K562 (cell line): ENCODE results near the gene FAM171A2. TPM values are rescaled to one million over a fixed set of nuclear protein-coding genes. Genes with fewer than 3 reads are reported as not detected.

Experiments used
- ATF1 ChIP-seq, 2 experiments: fragments of 450-650 bp in 1 of 2; IDR thresholded peaks; 2 replicates each; pipeline ENCODE4 v1.6.1; 2016; ENCODE audit warnings: missing compliant biosample characterization in 1 of 2, missing genetic modification characterization in 1 of 2
- CREB5 ChIP-seq: fragments of 250-450 bp; sonication (Bioruptor Pico); IDR thresholded peaks from 2 replicates; pipeline ENCODE4 v1.5.0; 2020; ENCODE audit warnings: mild to moderate bottlenecking
- ID3 ChIP-seq, 2 experiments: fragments of 250-450 bp in 1 of 2; fragments of 450-650 bp in 1 of 2; sonication (Bioruptor Pico) in 1 of 2; IDR thresholded peaks; 2 replicates each; pipeline versions ENCODE4 v1.6.1 to v1.8.0; 2016 to 2021; ENCODE audit warnings: mild to moderate bottlenecking in 2 of 2, moderate library complexity in 2 of 2, missing compliant biosample characterization in 1 of 2, missing genetic modification characterization in 1 of 2
- IRF1 ChIP-seq: sonication (generic); formaldehyde crosslinking; IDR thresholded peaks from 2 replicates; pipeline ENCODE4 v1.8.0; 2022; ENCODE audit warnings: missing genetic modification reagents, mild to moderate bottlenecking, borderline replicate concordance
- MEIS2 ChIP-seq: fragments of 450-650 bp; IDR thresholded peaks from 2 replicates; pipeline ENCODE4 v1.6.1; 2014; ENCODE audit warnings: mild to moderate bottlenecking; ENCODE audit not compliant: partially characterized antibody
- NR1H2 ChIP-seq: sonication (generic); formaldehyde crosslinking; IDR thresholded peaks from 2 replicates; pipeline ENCODE4 v1.4.0; 2020; ENCODE audit warnings: mild to moderate bottlenecking, missing genetic modification reagents
- POLR2G ChIP-seq: fragments of 200-400 bp; formaldehyde crosslinking; IDR thresholded peaks from 2 replicates; pipeline ENCODE4 v1.6.1; 2017; ENCODE audit warnings: low read depth, mild to moderate bottlenecking, antibody characterized with exemption, low read length, moderate library complexity
- SAFB2 ChIP-seq: fragments of 200-400 bp; formaldehyde crosslinking; IDR thresholded peaks from 2 replicates; pipeline ENCODE4 v1.6.1; 2018; ENCODE audit warnings: borderline replicate concordance, low read length, low read depth, moderate library complexity; ENCODE audit not compliant: severe bottlenecking
- SNRNP70 ChIP-seq: fragments of 200-400 bp; formaldehyde crosslinking; optimal IDR thresholded peaks from 2 replicates; pipeline ENCODE3; 2017; ENCODE audit warnings: low read depth, low read length
- TAF7 ChIP-seq: fragments of 450-650 bp; IDR thresholded peaks from 2 replicates; pipeline ENCODE4 v1.6.1; 2016; ENCODE audit warnings: missing genetic modification characterization, missing compliant biosample characterization
- TSHZ1 ChIP-seq: fragments of 250-450 bp; sonication (Bioruptor Pico); IDR thresholded peaks from 2 replicates; pipeline ENCODE4 v1.4.0; 2020; ENCODE audit warnings: mild to moderate bottlenecking, moderate library complexity
- VEZF1 ChIP-seq: fragments of 200-800 bp; sonication (Bioruptor generic); IDR thresholded peaks from 2 replicates; pipeline ENCODE4 v1.6.1; 2017; ENCODE audit warnings: missing genetic modification characterization, missing compliant biosample characterization
- XRCC5 ChIP-seq: fragments of 200-400 bp; formaldehyde crosslinking; IDR thresholded peaks from 2 replicates; pipeline ENCODE4 v1.6.1; 2017; ENCODE audit warnings: low read depth, mild to moderate bottlenecking, low read length
- ZBTB8A ChIP-seq: fragments of 450-650 bp; IDR thresholded peaks from 2 replicates; pipeline ENCODE4 v1.6.1; 2018; ENCODE audit warnings: mild to moderate bottlenecking, moderate library complexity; ENCODE audit not compliant: partially characterized antibody
- ZC3H8 ChIP-seq: fragments of 450-650 bp; IDR thresholded peaks from 2 replicates; pipeline ENCODE4 v1.6.1; 2017
- ZNF699 ChIP-seq: fragments of 250-450 bp; sonication (Bioruptor Pico); IDR thresholded peaks from 2 replicates; pipeline ENCODE4 v1.8.0; 2021; ENCODE audit warnings: mild to moderate bottlenecking, moderate library complexity; ENCODE audit not compliant: insufficient replicate concordance
- polyA plus RNA-seq, 8 experiments: library from polyadenylated mRNA; depleted of rRNA in 4 of 8; stranded (reverse) in 5 of 8; unstranded in 3 of 8; fragments of >200 nt; fragmentation: Nextera tagmentation in 2 of 8; fragmentation: Illumina TruSeq in 1 of 8; extraction: Ambion mirVana in 2 of 8; extraction: Trizol in 1 of 8; gene quantifications; 2 replicates each; pipeline versions ENCODE4 v1.2.1 to v1.2.3, GENCODE V29; 2011 to 2014; ENCODE audit warnings: inconsistent platforms in 1 of 8, missing spikeins in 1 of 8
- total RNA-seq, 7 experiments: library from RNA; depleted of rRNA in 6 of 7; stranded (reverse); fragments of >200 nt in 6 of 7; fragmentation: Illumina TruSeq in 2 of 7; extraction: Trizol in 2 of 7; gene quantifications; 2 replicates each; pipeline versions ENCODE4 v1.2.1 to v1.2.3, GENCODE V29; 2011 to 2021; ENCODE audit warnings: low replicate concordance in 1 of 7

FAM171A2 gene
- total and polyA plus RNA-seq, 9 of the 15 experiments (the other 6 are each of a cell fraction or from before 2014, with no cell fraction given), result 0.10 to 10.2 (median 2.0) TPM; not detected in 1

- TF ChIP-seq CREB5, result no peak
- TF ChIP-seq TAF7 (tag), result peak; percentile 28; the same call in 1 of the 2 replicates
- TF ChIP-seq TSHZ1 (CRISPR knock-in tag), result no peak
- no peak for TF ChIP-seq IRF1 (CRISPR knock-in tag)
- TF ChIP-seq SAFB2, result no peak
- TF ChIP-seq SNRNP70, result no peak
- TF ChIP-seq NR1H2 (CRISPR knock-in tag), result no peak
- peak; percentile 80 for TF ChIP-seq POLR2G
- no peak for TF ChIP-seq XRCC5
- peak; percentile 81 for TF ChIP-seq VEZF1 (CRISPR knock-in tag)
- no peak for TF ChIP-seq MEIS2
- TF ChIP-seq ZBTB8A, result no peak
- no peak for TF ChIP-seq ATF1 (CRISPR knock-in tag; IDR thresholded peaks at IDR 0.05)
- peak; percentile 83 for TF ChIP-seq ATF1 (tag; IDR thresholded peaks at IDR 0.05)
- no peak for TF ChIP-seq ZC3H8
- no peak for TF ChIP-seq ZNF699 (CRISPR knock-in tag)
- no peak for TF ChIP-seq ID3 (CRISPR knock-in tag; IDR thresholded peaks at IDR 0.05)
- 0 out of 2 replicates have a peak, but pooled peaks have one; percentile 23 for TF ChIP-seq ID3 (tag; IDR thresholded peaks at IDR 0.05)
Measured at GRCh38 chr17:44344939-44345453, 18.7 kb downstream of the FAM171A2 start, which contains the start of gene GRN (continued).
